Smooth muscle cell of the coronary artery (primary cell): ENCODE measurements around the gene FAM81A. TPM values are rescaled to one million over a fixed set of nuclear protein-coding genes. Genes with fewer than 3 reads are reported as not detected.

Experiments used
- total RNA-seq: library from RNA; depleted of rRNA; stranded (reverse); fragments of >200 nt; gene quantifications from 2 replicates; pipeline ENCODE4 v1.2.3, GENCODE V29; 2014; ENCODE audit warnings: low replicate concordance

Gene FAM81A
- total RNA-seq, result 0.35 TPM in 1 of 2 replicates, not detected in the other

GRCh38 chr15:59437817-59438624 is at the start of gene FAM81A:
Gene FAM81A, plus strand, starts transcription at chr15:59438186. Its CDS starts 20,441 bp downstream, at chr15:59458627.

Other genes with a start within 250 kb of the FAM81A start
- gene LDHAL6B, start 231.3 kb upstream of the FAM81A start, total RNA-seq, result not detected in 2 replicates
- gene MYO1E, start 65.3 kb upstream of the FAM81A start, total RNA-seq, result 49.2 and 85.2 TPM in 2 replicates
- 0.23 TPM in 1 of 2 replicates, not detected in the other for gene GCNT3, start 173.6 kb downstream of the FAM81A start, total RNA-seq
- 20.9 and 25.9 TPM in 2 replicates for gene GTF2A2, start 219.3 kb downstream of the FAM81A start, total RNA-seq